HS-27A (cell line): ENCODE measurements around the gene ADAMTS2.

Source experiments
- DNase-seq: peaks from one replicate; pipeline ENCODE4 v3.0.0-alpha.2; 2012; ENCODE audit warnings: low read depth, missing footprints

ADAMTS2 gene

DNA sequence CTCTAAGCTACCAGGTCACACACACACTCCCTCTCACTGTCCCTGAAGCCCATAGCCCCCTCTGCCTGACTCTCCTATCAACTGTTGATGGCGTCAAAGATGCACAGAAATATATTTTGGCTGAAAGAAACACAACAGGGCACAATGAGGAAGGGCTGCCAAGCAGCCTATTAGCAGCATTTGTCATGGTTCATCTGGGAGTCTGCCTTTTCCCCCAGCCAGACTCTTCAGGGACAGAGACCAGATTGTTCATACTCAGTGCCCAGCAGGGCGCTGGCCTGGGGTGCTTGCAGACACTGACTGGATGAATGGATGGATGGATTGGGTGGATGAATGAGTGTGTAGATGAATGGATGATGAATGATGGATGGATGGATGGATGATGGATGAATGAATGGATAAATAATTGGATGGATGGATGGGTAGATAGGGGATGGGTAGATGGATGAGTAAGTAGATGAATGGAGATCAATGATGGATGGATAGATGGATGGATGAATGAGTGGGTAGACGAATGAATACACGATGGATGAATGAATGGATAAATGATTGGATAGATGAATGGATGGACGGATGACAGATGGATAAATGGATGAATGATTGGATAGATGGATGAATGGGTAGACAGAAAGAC lies 90.5 kb downstream of the ADAMTS2 start:
- no peak for DNase-seq

DNA sequence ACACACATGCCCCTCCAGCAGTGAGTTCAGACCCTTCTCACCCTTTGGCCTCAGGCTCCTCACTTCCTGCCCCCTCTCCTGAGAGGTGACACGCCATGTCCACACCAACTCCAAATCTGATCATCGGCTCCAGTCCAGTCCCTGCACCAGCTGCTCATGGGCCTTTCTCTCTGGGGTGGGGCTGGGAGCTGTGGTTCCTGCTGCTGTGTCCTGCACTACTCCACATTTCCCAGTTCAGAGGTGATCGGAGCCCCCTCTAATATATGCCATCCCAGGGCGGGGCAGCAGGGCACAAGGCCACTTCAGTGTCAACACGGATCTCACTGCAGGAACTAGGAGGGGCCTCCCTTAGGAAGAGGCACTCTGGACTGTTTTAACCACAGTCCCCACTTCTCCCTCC lies 91.5 kb downstream of the ADAMTS2 start:
- no peak for DNase-seq

DNA sequence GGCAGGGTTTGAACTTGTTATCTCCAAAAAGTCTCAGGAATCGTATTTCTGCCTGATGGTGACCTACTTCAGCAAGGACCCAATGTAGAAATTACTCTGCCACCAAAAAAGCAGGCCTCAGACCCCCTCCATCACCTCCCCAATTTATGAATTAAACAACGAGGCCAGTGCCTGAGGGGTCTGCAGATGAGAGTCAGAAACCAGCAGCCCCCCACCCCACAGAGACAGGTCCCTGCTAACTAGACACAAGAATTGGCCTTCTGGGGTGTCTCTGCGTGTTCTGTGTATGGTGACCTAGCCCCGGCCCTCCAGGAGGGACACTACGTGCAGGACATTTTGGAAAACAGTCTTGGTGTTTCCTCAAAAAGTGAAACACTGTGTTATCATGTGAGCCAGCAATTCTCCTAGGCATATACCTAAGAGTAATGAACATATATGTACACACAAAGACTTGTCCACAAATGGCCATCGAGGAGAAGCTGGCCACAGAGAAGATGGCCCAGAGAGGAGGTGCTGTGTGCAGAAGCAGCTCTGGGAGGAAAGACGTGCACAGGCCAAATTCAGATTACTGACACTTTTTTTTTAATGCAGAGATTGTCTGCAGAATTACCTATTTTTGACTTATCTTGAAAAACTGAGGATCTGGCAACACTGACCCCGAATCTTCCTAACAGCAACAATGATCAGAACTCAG lies 93.8 kb downstream of the ADAMTS2 start:
- no peak for DNase-seq

DNA sequence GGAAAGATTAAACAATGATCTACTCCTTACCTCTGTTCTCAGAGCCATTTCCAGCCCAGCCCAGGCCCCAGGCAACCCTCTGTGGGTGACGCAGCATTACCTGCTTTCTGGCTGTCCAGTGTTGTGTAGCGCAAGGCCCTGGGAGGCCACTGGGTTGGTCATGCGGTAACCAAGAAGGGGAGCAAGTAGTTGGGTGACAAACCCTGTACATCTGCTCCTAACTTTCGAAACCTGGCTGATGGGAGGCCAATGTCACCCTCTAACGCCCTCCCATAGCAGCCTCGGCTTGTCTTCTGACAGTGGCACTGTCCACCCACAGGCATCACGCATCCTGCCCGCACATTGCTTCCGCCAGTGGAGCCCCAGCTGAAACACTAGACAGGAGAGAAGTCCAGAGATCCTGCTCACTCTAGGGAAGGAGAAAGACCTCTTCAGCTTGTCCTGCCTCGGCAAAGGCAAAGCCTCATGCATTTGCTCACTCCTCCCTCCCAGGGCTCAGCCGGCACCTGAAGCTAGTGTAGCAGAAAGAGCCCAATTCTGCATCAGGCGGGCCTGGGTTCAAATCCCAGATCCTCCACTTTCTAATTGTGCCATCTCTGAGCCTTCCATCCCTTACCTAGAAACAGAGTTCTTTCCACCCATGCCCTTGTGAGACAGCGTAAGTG lies 94.6 kb downstream of the ADAMTS2 start:
- DNase-seq, result no peak

DNA sequence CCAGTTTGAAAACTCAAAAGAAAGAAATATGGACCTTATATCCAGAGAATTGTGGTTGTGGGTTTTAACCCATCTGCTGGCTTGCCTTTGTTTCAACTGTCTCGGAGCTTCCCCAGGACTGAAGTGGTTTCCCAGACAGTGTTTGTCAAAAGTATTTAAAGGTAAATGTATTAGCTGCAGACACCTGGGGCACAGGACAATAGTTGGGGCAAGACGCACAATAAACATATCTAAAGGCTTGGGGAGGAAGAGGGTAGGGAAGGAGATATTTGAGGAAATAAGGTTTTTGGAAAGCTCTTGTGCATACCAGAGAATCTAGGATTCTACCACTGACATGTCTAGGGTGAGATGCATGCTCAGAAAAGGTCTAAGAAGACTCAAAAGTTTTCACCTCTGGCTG lies 99.0 kb downstream of the ADAMTS2 start:
- no peak for DNase-seq

DNA sequence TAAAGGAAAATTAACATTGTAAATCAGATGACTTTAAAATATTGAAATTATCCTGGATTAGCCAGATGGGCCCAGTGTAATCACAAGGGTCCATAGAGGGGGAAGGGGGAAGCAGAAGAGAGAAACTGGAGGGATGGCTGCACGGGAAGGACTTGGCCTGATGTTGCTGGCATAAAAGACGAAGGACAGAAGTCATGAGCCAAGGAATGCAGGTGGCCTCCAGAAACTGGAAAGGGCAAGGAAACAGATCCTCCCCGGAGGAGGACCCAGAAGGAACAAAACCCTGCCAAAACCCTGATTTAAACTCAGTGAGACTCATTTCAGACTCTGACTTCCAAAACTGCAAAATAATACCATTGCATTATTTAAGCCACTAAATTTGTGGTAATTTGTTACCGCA lies 100.2 kb downstream of the ADAMTS2 start:
- DNase-seq, result no peak

DNA sequence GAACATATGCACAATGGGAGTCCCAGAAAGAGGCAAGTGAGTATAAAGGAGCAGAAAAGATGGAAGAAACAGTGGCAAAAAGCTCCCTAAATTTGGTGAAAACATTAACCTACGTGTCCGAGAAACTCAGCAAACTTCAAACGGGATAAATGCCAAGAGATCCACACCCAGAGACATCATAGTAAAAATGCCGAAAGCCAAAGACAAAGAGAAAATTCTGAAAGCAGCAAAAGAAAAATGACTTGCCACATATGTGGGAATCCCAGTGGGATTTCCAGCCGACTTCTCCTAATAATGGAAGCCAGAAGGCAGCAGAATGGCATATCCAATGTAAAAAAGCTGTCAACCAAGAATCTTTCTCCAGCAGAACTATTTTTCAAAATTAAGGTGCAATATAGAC lies 101.2 kb downstream of the ADAMTS2 start:
- no peak for DNase-seq

DNA sequence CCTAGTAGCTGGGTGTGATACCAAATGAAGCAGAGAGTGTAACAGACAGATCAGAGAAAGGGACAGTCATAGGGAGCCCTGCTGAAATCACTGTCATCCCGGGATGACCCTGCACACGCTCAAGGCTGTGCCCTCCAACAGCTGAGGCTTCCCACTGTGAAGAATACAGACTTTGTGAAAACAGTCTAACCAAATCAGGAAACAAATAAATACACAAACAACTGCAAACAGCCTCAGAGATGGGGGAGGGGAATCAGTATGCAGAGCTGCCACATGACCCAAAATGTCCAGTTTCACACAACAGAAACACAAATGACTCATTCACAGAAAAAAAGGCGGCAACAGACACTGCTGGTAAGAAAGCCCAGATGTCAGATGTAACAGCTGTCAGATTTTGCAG lies 101.9 kb downstream of the ADAMTS2 start:
- DNase-seq, result no peak

DNA sequence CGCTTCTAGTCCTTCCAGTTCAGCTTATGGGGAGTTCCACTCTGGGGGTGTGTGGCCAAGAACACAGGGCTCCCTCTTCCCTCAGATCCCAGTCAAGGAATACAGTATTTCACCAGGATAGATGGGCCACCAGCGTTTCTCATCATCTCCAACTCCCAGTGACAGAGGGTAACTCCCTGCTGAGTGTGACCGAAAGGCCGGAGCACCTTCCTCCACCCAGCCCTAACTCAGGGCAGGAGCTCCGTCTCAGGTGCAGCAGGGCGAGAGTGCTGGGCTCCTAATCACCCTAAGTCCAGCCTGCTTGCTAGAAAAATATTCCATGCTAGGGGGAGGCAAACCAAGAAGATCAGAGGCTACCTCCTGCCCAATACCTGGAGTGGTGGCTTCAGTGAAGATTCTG lies 102.6 kb downstream of the ADAMTS2 start:
- DNase-seq, result no peak

DNA sequence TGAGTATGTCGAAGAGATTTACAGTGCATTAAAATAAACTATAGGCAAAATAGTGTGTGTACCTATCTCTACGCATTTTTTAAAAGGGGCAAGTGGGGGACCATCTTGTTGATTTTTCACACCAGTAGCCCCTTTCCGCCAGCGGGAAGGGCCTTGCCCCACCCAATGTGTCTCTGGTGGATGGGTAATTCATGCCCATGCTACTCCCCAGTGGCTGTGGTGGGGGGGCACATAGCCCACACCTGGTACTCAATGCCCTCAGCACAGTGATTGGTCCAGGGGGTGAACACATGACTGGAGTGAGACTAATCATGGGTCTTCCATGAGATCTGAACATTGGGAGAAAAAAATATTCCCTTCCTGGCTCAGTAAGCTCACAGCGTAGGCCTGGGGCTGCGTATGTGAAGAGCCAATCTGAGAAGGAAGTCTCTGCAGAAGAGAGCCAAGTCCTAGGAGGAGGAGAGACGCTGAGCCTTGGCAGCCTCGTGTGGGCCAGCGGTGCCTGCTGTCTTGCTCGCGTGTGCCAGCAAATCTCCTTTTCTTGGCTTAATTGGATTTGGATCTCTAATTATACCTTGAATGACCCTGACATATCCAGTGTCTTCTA lies 103.4 kb downstream of the ADAMTS2 start:
- no peak for DNase-seq

DNA sequence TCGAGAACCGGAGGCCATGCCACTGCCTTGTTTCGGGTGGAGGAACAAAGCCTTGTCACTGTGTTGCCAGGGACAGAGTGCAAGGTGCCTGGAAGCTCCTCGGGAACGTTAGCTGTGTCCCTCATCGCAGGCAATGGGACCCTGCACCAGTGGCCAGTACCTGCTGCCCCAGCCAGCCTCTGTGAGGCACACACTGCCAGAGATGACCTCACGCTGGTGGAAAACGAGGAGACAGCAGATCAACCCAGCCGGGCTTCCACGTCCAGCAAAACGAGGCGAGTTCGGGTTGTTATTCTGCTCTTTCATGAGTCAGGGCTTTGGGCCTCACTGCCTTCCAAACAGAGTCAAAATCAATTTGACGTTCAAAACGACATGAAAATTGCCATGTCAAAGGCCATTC lies 104.1 kb downstream of the ADAMTS2 start:
- no peak for DNase-seq

DNA sequence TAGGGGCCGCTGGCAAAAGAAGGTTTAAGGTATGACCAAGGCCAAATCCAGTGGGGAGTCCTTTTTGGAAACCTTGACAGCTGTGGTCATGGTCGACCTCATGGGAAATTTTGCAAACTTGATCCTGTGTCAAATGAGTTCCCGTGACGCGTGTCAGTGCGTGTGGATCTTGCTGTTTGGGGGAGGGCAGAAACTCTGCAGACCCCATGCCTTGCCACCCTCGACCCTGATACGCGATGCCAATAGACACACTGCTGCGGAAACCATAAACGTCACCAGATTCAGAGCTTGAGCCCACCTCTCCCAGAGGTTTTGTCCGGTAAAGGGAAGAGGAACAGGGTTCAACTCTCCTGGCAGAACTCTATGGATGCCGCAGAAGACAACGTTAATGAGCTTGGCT lies 104.7 kb downstream of the ADAMTS2 start:
- no peak for DNase-seq

DNA sequence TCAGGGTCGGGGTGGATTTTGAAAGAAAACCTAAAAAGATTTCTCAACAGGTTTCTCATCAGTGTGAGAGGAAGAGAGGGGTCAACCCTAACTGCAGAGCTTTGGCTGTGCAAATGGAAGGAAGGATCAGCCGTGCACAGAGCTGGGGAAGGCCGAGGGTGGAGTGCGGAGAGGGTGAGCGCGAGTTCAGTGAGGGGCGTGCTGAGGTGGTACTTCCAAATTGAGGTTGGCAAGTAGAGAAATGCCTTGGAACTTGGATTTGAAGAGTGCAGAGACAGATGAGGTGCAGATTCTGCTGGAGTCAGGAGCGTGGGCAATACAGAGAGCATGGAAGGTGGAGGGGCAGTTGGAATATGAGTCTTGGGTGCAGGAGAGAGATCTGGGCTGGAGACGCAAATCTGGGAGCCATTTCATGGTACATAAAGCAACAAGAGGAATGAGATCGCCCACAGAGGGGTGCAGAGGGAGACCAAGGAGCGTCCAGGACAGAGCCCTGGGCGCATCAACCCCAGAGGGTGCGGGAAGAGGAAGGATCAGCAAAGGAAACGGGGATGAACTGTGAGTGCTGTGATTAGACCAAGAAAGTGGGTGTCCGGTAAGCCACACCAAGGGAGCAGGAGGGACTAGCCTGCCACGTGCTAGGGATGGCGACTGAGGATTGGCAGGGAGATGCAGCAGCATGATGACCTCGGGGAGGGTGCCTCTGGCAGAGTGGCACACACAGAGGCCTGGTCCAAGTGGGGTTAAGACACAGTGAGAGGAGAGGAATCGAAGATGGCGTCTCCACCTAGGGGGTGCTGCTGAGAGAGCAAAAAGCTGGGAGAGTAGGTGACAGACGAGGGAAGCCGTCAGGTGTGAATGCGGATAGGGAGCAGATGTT lies 105.8 kb downstream of the ADAMTS2 start:
- no peak for DNase-seq

DNA sequence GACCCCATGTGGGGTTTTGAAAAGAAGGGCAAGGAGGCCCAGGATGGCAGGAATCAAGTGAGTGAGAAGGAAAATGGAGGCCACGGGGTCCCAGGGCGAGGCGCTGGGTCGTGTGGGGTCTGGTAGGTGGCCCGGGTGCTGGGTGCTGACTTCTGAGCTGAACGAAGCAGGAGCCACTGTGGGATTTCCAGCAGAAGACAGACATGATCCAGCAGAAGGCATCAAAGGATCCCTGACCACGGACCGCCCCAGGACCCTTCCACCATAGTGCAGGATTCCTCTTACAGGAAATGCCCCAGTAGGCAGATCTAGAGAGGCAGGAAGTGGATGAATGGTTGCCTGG lies 106.7 kb downstream of the ADAMTS2 start:
- no peak for DNase-seq

DNA sequence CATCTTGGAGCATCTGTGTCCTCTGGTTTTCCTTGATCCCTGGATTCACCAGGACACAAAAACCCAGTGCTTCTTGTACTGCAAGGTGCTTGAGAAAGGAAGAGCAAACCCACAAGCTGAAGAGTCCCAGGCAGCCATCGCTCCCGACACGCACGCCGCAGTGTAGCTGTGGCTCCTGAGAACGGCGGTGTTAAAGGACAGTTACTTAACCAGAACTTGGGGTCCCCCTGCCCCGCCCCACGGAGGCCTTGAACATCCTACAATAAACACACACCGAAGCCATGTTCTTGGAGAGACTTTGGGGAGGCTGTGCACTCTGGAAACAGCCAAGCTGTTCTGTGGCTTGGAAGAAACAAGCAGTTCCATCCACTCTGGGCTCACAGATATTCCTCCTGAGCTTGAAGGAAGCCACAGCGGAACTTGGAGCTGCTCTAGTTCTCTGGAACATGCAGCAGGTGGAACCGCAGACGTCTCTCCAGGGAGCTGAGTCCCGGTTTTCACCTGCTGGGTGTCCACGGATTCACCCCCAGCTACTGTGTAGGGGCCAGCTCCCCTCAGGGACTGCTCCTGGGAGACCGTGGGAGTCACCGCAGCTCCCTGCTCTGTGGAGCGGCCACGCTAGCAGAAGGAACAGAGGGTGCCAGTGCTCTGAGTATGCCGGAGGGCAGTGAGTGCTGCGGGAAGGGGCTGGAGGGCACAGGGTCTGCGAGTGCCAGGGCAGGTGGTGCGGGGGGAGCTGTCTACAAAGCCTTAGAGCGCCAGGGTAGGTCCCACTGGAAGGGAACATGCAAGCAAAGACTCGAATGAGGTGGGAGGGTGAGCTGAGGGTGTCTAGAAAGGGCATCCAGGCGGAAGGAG lies 107.3 kb downstream of the ADAMTS2 start:
- DNase-seq, result no peak

DNA sequence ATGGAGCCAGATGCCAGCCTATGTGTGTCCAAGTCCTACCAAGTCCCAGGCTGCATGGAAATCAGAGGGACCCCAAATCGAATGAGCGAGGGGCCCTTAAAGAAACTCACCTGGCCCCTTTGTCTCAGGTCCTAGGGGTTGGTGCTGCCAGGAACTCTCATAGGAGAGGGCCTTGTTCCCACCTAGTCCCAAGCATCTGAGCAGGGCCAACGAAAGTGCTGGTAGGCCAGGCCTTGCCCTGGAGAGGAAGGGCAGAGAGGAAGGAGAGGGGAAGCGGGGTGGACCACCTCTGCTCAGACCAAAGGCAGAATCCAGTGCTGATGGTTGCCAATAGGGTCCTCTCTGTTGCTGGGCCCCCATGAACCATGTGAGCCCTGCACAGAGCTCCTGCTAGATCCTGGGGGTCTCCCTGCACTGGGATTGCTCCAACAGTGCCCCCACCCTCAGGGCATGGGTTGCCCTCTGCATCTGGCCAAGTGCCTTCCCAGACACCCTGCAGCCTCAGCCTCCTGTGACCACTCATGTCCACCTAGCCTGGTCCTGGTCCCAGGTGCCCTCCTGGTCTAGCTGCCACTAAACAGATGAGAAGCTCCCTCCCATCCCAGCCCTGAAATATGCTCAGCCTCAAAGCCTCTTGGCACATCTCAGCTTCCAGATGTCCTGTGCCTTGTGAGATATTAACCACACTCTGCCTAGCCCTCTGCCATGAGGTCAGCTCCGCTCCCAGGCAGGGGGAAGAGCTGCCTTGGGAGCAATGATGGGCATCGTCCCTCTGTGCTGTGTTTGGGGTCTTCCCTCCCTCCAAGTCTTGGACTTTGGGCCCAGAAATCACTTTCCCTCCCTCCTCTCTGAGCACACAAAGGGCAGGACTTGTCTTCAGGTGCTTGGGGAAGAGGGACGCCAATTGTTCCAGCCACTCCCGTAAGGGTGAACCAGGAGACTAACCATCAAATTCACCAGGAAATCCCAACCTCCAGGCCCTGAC lies 109.6 kb downstream of the ADAMTS2 start:
- DNase-seq, result no peak

DNA sequence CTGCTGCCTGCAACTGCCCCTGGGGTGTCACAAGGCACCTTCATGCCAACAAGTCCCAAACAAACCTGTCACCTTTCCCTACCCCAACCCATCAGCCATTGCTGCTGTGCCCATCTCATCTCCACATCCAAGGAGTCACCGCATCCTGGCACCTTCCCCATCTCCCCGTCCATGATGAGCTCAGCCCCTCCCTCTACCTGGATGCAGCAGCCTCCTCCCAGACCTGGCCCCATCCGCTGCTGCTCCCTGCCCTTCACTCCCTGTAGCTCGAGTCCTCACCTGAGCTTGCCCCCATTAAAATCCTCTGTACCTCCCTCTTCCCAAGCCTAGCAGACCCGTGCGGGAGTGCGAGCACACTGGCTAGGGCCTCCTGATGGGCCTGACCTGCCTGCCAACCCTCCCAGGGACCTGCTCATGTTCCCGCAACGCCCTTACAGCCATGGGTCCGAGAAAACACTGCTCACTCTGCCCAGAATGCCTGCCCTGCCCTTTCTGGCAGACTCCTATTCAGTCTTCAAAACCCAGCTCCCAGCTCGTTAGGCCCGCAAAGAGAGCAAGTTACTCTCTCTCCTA lies 110.6 kb downstream of the ADAMTS2 start:
- no peak for DNase-seq

DNA sequence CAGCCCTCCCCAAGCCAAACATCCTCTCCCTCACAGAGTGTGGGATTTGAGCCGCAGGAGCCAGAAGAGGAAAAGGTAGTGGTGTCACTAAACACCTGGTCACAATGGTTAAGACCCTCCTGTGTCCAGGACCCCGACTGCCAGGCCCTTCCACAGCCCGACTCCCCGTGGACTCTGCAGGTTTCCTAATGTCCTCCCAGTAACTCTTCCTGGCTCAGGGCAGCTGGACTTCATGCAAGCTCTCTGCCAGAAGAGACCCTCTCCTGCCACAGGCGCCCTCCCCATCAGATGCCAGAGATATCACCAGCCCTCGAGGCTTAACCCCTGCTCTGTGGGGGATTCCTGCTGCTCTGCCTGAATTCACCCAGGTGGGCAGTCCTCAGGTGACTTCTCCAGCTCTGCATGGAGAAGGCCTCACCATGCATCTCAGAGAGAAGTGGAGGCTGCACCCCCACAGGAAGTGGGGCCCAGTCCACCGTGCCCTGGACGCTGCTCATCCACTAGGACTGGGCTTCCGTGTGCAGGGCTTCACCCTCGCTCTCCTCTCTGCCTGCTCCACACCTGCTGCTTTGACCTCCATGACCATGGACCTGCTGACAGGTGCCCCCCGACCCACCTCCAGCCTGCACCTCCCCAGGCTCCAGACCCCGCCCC lies 111.2 kb downstream of the ADAMTS2 start:
- no peak for DNase-seq

DNA sequence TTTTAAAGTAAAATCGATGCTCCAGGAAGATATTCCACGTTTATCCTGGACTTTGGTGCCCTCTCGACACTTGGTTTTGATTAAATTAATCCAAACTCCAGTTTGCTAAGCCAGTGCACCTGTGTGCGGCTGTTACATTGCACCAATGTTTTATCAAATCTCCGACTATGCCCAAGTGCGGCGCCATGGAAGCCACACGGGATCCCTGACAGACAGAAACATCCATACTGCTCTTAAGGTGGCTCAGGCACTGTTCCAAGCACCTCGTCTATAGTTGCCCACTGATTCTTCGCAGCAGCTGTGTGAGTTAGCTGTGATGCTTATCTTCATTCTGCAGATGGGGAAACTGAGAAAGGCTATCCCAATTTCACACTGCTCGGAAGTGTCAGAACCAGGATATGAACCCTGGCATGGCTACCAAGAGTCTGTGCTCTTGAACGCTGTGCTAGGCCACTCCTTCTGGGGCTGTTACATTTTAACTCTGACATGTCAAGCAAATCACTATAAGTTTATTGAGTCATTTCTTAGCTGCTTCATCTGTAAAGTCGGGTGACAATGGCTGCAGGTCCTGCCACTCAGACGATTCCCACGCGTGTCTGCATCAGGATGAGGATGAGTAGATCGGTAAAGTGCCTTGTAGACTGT lies 113.0 kb downstream of the ADAMTS2 start:
- DNase-seq, result no peak
